ENCODE data around the gene CRIP2.

DNA sequence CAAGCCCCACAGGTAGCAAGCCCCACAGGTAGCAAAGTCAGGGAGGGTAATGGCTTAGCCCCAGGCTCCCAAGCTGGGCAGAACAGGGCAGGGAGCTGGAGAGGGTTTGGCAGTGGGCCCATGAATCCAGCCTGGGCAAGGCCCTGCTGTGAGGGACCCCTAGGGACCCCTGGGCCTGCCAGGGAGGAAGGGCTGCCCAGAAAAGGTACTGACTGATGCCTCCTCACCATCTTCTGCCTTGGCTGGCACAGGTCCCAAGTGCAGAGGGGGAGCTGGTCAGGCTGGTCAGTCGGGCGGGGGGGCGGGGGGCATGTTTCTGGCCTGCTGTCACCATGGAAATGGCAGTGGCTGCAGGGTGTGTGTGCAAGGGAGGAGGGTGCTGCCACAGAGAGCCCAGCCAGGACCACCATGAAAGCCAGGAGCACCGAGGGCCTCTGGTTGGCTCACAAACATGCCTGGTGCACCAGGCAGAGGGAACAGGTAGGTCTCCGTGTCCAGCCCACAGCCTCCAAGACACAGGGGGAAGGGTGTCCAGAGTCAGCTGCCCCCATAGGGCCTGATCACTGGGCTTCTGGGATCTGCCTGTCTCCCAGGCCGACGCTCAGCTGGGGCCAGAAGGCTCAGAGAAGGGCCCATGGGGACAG, 1.5 kb upstream of the CRIP2 start:
- TF ChIP-seq, protein P1, sequence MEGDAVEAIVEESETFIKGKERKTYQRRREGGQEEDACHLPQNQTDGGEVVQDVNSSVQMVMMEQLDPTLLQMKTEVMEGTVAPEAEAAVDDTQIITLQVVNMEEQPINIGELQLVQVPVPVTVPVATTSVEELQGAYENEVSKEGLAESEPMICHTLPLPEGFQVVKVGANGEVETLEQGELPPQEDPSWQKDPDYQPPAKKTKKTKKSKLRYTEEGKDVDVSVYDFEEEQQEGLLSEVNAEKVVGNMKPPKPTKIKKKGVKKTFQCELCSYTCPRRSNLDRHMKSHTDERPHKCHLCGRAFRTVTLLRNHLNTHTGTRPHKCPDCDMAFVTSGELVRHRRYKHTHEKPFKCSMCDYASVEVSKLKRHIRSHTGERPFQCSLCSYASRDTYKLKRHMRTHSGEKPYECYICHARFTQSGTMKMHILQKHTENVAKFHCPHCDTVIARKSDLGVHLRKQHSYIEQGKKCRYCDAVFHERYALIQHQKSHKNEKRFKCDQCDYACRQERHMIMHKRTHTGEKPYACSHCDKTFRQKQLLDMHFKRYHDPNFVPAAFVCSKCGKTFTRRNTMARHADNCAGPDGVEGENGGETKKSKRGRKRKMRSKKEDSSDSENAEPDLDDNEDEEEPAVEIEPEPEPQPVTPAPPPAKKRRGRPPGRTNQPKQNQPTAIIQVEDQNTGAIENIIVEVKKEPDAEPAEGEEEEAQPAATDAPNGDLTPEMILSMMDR (optimal IDR thresholded peaks at IDR 0.05 in 1 of 3, IDR thresholded peaks at IDR 0.05 in 1 of 3, conservative IDR thresholded peaks at IDR 0.05 in 1 of 3; ENCODE audit: extremely low read depth in 1 of 3, insufficient read depth in 2 of 3, low read length in 3 of 3) = no peak
- TF ChIP-seq EZH2 (IDR thresholded peaks at IDR 0.05; ENCODE audit: low read length) = no peak

All from keratinocyte (primary cell).